Stimulated activated CD8-positive, alpha-beta memory T cell treated with anti-CD3 and anti-CD28 coated beads, Interleukin-7, amount 100 ng/mL, for 48 hours (primary cell): ENCODE data around the gene TSPYL2.

Experiments used
- DNase-seq, 2 donors: peaks; one replicate each; pipeline ENCODE4 v3.0.0-alpha.2; 2020; ENCODE audit warnings: low read depth in 1 of 2; ENCODE audit errors: extremely low read depth in 1 of 2

TSPYL2 gene

DNA sequence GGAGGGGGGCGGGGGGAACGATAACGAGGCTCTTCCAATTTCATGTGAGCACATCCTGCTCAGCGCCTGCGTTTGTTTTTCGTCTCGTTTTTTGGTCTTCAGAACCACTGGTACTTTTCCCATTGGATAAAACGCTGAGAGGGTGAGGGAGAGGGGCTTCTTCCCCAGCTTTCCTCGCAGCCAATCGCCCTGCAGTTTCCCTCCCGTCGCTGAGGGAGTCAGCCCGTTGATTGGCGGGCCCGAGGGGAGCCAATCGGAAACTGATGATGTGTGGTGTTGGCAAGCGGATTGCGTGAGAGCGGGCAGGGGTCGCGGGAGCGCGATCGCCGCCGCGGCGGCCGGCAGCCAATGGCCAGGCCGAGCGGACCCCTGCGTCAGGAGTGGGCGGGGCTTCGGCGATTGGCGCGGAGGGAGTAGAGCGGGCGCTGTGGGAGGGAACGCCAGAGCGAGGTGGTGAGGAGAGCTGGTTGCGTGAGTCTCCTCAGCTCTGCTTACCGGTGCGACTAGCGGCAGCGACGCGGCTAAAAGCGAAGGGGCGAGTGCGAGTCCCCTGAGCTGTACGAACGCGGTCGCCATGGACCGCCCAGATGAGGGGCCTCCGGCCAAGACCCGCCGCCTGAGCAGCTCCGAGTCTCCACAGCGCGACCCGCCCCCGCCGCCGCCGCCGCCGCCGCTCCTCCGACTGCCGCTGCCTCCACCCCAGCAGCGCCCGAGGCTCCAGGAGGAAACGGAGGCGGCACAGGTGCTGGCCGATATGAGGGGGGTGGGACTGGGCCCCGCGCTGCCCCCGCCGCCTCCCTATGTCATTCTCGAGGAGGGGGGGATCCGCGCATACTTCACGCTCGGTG is at the start of gene TSPYL2:
TSS of gene TSPYL2 (plus strand) at position 443 of the 848 bp plus-strand sequence. CDS start at position 575, 132 bp downstream.
- DNase-seq, result peak; percentile 78 to 89

DNA sequence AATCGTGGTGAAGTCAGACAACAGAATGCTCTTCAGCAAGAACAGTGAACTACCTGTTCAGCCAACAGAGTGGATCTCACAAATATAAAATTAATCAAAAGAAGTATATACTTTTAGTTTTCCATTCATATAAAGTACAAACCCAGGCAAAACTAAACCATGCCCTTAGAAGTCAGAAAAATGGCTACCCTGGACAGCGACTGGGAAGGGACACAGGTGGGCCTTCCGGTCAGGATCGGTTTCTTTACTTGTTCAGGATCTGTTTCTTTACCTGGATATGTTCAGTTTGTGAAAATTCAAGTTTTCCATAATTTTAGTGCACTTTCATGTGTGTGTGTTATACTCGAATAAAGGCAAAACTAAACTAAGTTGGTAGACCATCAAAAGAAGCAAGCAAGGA is 46.0 kb upstream of the TSPYL2 start:
- DNase-seq, result no peak

DNA sequence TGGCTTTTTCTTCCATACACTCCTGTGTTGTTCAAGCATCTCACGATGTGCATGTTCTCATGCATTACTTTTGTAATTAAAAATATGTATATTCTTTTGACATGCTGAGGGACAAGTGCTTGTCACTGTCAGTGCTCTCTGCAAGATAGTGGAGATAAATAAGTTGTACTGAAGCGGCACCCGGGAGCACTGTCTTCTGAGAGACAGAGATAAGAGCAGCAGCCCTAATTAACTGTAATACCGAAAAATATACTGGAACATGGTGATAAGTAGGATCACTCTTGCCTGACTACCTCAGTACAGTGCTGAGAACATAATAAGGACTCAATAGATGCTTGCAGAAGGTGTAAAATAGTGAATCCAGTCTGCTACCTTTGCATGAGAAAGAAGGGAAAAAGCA is 42.9 kb upstream of the TSPYL2 start:
- no peak for DNase-seq

DNA sequence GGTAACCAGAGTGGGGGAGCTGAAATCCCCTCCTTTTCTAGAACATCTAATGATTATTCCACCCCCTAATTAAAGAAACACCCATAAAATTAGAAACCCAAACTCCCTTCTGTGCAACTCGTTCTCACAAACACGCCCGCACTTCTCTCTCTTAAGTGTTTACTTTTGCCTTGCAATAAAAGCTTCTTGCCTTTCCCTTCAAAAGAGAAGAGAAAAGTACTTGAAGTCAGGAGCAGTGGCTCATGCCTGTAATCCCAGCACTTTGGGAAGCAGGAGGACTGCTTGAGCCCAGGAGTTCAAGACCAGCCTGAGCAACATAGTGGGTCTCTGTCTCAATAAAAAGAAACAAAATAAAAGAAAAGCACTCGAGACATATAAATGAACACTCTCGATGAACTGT is 37.2 kb upstream of the TSPYL2 start:
- DNase-seq, result no peak

DNA sequence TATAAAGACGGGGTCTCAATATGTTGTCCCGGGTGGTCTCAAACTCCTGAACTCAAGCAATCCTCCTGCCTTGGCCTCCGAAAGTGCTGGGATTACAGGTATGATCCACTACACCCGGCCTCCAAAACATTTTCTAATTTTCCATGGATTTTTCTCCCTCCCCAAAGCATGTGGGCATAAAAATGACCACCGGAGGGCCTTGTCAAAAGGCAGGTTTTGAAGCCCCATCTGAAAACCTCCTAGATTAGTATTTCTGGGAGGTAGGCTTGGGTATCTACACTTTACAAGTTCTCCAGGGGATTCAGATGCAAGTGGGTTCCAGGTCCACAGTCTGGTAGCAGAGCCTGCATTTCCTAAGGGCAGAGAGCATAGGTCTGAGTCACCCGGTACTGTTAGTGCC is 34.9 kb upstream of the TSPYL2 start:
- no peak for DNase-seq

DNA sequence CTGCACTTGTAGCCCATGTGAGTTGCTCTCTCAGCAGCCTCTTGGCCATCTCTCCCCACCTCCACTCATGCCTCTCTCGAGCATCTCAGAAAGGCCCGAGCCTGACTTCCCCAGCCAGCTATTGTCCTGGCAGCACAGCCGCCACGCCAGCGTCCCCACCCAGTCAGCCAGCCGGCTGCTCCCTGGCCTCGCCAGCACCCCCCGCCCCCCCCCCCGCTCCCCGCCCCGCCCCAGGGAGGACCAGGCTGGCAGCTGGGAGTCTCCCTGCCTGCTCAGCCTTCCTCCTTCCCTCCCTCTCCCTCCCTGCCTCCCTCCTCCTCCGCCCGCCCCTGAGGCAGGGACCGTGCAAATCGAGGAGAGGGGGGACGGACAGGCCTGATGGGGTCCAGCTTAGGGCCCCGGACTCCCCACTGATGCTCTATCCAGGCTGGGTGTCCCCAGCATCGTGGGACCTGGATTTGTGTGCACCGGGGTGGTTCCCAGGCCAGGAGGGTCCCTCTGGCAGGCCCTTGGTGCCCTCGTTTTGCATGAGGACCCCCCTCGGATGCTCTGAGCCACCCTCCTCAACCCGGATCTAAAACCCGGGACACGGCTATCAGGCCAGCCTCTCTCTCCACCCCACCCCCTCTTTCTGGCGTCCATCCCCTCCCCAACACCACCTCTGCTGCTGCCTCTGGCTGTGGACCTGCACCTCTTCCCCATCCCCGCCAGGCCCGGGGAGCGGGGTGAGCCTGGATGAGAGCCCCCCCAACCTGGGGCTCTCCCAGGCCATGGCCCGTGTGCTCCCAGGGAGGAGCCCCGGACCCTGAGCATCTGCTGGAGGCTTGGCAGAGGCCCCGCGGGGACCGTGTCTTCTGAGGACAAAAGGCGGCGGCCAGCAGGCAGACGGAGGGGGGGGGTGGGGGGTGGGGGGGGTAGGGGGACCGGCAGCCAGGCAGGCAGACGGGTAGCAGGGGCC is 33.7 kb upstream of the TSPYL2 start, which contains the start of gene GPR173:
TSS of gene GPR173 (plus strand) at position 621 of the 958 bp plus-strand sequence. CDS start 27,833 bp downstream, outside the sequence.
- DNase-seq, result no peak

DNA sequence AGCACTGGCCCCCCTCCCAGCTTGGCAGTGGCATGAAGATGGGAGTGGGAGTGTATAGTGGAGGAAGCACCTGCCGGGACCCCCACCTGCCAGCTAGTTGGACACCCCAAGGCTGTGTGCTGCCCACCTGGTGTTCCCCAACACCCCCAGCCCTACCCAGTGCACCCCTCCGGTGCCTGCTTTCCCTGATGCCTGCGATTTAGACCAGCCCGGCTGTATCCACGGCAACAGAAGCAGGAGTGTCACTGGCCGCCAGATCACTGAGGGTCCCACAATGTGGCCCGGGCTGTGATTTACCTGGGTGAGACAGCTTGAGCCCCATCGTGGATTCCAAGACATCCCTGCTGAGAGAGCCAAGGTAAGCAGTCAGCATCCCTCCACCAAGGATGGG is 33.0 kb upstream of the TSPYL2 start:
- DNase-seq, result no peak

DNA sequence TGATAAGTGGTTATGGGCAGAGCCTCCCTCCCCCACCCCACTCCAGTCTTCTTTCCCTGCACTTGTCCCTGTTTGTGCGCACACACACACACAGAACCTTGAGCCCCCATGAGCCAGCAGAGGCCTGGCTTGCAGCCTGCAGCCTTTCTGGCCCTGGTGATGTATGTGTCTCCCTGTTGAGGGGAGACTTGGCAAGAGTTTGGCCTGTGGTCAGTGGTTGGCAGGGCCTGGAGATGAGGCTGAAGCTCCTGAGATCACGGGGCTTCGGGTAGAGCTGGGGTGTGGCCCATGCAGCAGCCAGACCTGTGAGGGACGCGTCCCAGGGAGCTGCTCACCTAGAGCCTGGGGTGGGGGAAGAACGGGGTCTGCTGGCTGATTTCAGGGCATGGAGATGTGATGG is 31.3 kb upstream of the TSPYL2 start:
- no peak for DNase-seq

DNA sequence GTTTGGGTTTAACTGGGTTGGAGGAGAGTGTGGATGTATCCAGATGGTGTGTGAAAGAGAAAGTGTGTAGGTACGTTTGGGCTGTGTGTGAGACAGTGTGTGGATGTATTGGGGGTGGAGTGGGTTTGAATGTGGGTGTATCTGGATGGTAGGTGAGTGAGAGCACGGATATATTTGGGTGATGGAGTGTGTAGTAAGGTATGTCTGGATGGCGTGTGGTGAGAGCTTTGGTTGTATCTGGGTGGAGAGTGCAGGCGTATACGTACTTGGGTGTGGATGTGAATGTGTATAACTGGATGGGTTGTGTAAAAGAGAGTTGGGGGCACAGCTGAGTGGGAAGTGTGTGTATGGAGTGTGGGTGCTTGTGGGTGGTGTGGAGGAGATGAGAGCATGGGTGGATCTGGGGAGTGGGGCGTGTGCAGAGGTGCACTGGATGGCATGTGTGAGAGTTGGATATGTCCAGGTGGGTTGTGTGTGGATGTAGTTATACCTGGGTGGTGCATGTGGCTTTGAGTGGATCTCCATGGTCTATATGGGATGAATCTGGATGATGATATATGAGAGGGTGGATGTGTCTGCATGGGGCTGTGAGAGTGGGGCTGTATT is 26.8 kb upstream of the TSPYL2 start:
- no peak for DNase-seq

DNA sequence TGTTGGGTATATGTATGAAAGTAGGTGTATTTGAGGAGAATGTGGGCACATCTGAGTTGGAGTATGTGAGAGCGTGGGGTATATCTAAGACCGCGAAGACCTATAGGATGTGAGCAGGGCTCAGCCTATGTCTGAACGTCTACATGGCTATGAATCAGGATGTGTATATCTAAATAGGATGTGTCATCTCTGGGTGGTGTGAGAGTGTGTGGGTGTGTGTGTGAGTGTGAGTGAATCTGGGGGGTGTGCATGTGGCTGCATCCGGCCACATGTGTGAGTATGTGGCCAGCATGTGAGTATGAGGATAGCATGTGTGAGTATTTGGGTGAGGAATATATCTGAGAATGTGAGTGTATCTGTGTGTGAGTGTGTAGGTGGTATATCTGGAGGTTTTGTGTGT is 25.9 kb upstream of the TSPYL2 start:
- no peak for DNase-seq

DNA sequence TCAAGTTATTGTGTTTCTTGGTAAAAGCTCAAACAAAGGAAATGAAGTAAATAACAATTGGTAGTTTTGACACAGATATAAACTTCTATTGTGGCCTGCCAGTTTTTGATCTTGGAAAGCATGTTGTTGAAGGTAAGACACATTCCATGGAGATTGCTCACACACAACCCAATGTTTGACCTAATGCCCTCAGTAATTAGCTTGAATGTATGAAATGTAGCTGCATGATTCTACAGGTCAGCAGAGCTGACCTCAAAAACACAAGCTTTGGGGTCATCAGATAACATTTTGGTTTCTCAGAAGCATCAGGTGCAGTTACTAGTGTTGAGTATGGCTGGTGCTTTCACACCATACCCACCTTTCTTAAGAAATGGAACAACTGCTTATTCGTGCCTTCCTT is 17.1 kb upstream of the TSPYL2 start:
- no peak for DNase-seq

DNA sequence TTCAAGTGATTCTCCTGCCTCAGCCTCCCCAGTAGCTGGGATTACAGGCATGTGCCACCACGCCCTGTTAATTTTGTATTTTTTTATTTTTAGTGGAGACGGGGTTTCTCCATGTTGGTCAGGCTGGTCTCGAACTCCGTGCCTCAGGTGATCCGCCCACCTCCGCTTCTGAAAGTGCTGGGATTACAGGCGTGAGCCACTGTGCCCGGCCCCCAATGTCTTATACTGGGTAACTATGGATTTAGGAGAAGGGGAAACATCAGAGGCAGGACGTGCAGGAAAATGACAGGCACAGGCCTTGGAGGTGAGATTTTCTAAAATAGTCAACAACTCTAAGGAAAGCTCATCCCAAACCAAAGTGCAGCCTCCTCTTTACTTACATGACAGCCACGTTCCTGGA is 11.1 kb upstream of the TSPYL2 start:
- DNase-seq, result no peak

DNA sequence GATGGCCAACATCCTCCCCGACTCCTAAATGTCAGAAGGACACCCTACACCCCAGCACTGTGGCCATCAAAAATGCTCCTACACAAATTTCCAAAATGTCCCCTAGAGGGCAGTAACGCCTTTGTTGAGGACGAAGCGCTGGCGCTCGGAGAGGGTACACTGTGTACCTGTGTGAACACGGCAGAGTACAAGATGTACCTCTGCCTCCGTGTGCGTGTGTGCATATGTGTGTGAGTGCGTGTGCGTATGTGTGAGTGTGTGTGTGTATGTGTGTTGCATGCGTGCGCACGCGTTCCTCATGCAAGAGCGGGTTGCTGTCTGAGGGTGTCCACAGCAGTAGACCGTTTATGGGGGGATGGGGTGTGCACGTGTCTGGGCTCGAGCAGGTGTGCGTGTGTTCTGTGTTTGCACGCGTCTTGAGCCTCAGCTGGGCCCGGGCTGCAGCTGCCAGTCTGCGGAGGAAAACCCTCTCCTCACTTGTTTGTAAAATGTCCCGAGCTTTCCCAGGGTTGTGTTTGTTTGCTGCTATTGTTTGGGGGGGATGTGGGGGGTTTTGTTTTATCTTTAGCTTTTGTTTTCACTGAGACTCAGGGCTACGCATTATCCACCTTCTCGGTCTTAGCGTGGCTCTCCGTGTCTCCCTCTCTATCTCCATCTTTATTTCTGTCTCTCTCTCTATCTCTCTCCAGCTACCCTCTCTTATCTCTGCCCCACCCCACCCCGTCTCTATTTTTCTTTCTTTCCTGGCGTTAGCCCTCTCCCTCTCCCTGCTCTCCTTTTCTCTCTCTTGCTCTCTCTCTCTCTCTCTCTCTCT is 10.4 kb upstream of the TSPYL2 start:
- no peak for DNase-seq

DNA sequence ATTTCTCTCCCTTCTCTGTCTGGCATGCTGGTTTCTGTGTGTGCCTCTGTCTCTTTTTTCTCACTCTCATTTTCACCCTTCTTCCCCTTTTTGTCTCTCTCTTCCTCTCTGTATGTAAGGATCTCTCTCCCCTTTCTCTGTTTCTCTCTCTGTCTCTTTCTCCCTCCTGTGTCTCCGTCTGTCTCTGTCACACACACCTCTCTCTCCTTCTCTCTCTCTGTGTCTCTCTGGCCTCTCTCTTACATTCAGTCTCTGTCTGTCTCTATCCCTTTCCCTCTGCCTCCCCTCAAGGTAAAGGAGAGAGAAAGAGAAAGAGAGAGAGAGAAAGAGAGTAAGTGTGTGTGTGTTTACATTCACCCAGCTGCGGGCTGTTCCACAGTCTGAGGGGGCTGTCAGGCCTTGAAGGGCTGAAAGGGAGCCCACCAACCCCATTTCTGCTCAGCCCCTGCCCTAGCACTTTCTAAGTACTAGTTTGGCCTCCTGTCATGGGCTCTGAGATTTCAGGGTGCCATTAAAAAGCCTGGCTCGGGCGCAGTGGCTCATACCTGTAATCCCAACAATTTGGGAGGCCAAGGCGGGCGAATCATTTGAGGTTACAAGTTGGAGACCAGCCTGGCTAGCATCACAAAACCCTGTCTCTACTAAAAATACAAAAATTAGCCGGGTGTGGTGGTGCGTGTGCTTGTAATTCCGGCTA is 9.6 kb upstream of the TSPYL2 start:
- DNase-seq, result no peak

DNA sequence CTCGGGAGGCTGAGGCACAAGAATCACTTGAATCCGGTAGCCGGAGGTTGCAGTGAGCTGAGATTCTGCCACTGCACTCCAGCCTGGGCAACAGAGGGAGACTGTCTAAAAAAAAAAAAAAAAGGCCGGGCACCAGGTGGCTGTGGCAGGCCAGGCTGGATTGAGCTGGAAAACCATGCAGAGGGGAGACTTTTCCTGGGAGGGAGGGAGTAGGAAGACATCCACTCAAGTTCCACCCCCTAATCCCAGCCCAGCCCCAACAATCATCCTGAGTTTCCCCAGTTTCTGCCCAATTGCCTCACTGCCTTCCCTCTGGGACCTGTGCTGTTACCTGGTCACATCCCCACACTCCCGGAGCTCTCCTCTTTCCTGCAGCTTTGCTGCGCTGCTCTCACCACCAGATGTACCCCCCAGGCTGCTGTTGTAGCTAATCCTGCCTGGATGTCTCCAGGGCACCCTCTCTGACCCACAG is 9.0 kb upstream of the TSPYL2 start:
- no peak for DNase-seq

DNA sequence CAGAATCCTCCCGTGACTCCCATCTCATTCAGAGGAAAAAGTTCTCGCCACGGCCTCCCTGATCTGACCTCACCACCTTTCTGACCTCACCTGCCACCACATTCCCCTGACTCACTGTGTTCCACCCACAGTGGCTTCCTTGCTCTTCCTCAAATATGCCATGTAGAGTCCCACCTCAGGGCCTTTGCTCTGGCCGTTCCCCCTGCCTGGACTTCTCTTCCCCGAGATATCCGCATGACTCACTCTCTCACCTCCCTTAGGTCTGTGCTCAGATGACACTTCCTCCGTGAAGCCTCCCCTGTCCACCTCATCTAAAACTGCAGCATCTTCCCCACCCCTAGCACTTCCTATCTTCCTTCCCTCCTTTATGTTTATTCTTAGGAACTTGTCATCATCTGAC is 7.2 kb upstream of the TSPYL2 start:
- no peak for DNase-seq

DNA sequence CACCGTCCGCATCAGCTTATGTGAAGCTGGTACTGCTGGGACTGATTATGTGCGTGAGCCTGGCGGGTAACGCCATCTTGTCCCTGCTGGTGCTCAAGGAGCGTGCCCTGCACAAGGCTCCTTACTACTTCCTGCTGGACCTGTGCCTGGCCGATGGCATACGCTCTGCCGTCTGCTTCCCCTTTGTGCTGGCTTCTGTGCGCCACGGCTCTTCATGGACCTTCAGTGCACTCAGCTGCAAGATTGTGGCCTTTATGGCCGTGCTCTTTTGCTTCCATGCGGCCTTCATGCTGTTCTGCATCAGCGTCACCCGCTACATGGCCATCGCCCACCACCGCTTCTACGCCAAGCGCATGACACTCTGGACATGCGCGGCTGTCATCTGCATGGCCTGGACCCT is 5.5 kb upstream of the TSPYL2 start:
- DNase-seq, result no peak

DNA sequence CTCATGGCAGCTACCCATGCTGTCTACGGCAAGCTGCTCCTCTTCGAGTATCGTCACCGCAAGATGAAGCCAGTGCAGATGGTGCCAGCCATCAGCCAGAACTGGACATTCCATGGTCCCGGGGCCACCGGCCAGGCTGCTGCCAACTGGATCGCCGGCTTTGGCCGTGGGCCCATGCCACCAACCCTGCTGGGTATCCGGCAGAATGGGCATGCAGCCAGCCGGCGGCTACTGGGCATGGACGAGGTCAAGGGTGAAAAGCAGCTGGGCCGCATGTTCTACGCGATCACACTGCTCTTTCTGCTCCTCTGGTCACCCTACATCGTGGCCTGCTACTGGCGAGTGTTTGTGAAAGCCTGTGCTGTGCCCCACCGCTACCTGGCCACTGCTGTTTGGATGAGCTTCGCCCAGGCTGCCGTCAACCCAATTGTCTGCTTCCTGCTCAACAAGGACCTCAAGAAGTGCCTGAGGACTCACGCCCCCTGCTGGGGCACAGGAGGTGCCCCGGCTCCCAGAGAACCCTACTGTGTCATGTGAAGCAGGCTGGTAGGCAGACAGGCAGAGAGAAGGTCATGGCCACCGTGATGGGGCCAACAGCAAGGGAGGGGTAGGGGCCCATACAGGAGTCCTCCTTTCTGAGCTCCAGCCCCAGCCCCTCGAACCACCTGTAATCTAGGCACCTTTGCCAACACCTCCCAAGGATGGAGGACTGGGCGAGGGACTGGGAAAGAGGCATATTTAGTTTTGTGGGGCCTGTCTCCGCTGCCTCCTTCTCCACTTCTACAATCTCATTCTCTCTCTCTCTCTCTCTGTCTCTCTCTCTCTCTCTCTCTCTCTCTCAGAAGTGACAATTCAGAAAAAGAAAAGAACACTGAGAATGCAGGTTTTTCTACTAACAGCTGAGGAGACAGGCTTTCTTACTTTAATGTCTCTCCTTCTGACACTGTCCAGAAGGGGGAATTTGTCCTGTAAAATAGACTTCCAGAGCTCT is 4.7 kb upstream of the TSPYL2 start:
- no peak for DNase-seq

DNA sequence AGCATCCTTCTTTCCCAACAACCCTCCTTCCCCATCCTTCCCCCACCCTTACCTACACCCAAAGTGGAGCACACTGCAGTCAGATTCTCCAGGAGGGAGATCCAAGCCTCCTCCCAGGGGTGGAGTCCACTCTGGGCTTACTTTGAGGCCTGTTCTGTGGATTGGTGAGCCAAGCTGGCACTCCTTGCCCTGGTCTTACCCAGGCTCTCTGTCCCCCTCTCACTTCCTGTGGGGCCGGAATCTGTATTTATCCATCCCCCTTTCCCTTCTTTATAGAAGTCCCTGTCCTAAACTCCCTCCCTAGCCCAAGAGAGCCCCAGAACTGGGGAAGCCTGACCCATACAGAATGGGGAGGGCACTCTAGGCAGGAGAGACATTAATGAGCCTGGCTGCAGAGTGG is 3.2 kb upstream of the TSPYL2 start:
- DNase-seq, result no peak
